Stimulated activated naive CD8-positive, alpha-beta T cell treated with anti-CD3 and anti-CD28 coated beads, Interleukin-15, amount 100 ng/mL, for 72 hours (primary cell): ENCODE measurements around the gene CKLF.
A peak's percentile ranks its signal among the peaks of the same experiment; 100 is the strongest.
"Not testable (repeated sequence)": the region's sequence is repeated elsewhere in the genome, so short reads cannot be mapped to it uniquely, and the experiment has no call there.

Experiments used
- ATAC-seq: fragments of 150-1000 bp; cut with Tn5 transposase; 2 replicates; pipeline ENCODE4 v1.10.0; 2021; ENCODE audit warnings: mild to moderate bottlenecking, moderate library complexity
- DNase-seq, 2 donors: peaks; one replicate each; pipeline ENCODE4 v3.0.0; 2021 to 2022
- H3K27ac Mint-ChIP-seq, 2 donors: one replicate each; pipeline ENCODE4 v1.8.0; 2022; ENCODE audit warnings: mild to moderate bottlenecking in 2 of 2, mixed read lengths in 2 of 2, moderate library complexity in 2 of 2
- H3K27me3 Mint-ChIP-seq: one replicate; pipeline ENCODE4 v1.8.0; 2022; ENCODE audit warnings: mixed read lengths
- H3K4me1 Mint-ChIP-seq: one replicate; pipeline ENCODE4 v1.8.0; 2022; ENCODE audit warnings: mild to moderate bottlenecking, mixed read lengths
- H3K4me3 Mint-ChIP-seq, 2 donors: one replicate each; pipeline ENCODE4 v1.8.0; 2022; ENCODE audit warnings: mild to moderate bottlenecking in 2 of 2, mixed read lengths in 2 of 2, moderate library complexity in 1 of 2
- H3K9me3 Mint-ChIP-seq, 2 donors: one replicate each; pipeline ENCODE4 v1.8.0; 2022; ENCODE audit warnings: mixed read lengths in 2 of 2

Gene CKLF

GRCh38 chr16:66548868-66549267, 3.5 kb upstream of the CKLF start:
- H3K4me3 Mint-ChIP-seq, result peak overlapping the region; percentile 69 to 75
- no peak for DNase-seq
- peaks cover 64% of the 10 kb centered on the region for H3K4me1 Mint-ChIP-seq
- H3K9me3 Mint-ChIP-seq, result no peaks in the 10 kb centered on the region
- ATAC-seq, result no peak
- H3K27me3 Mint-ChIP-seq, result no peaks in the 10 kb centered on the region
- peak overlapping the region in 1 of 2 donors; percentile 89 for H3K27ac Mint-ChIP-seq

- DNase-seq (peak; percentile 70 to 82), ATAC-seq (peak; percentile 75)
- Mint-ChIP-seq H3K9me3 (no peaks in the 10 kb centered on the region), H3K27me3 (no peaks in the 10 kb centered on the region), H3K4me3 (peak within 1 kb of the TSS; percentile 87 to 90), H3K27ac (peak within 1 kb of the TSS; percentile 89 to 97), H3K4me1 (peaks cover 64% of the 10 kb centered on the region)
These were observed 2.9 kb upstream of the CKLF start, which contains the start of gene TK2 for GRCh38 chr16:66549284-66550131. Gene TK2, minus strand, starts transcription at chr16:66550122. Its CDS starts 61 bp downstream, at chr16:66550061.

GRCh38 chr16:66551348-66551759, 1.0 kb upstream of the CKLF start:
- peaks cover 82% of the 10 kb centered on the region for H3K4me1 Mint-ChIP-seq
- H3K27ac Mint-ChIP-seq, result peak overlapping the region; percentile 43 to 95
- DNase-seq (peak; percentile 51 to 68), ATAC-seq (peak; percentile 48)
- H3K9me3 Mint-ChIP-seq, result no peaks in the 10 kb centered on the region
- peak overlapping the region; percentile 87 to 91 for H3K4me3 Mint-ChIP-seq
- no peaks in the 10 kb centered on the region for H3K27me3 Mint-ChIP-seq

- peak; percentile 5 for ATAC-seq
- H3K4me3 Mint-ChIP-seq, result peak overlapping the region; percentile 87 to 91
These were observed 539 bp upstream of the CKLF start for GRCh38 chr16:66551788-66552285.

GRCh38 chr16:66553223-66553622, 847 bp downstream of the CKLF start:
- H3K4me3 Mint-ChIP-seq, result peak overlapping the region; percentile 87 to 91
- H3K9me3 Mint-ChIP-seq, result no peaks in the 10 kb centered on the region
- peak overlapping the region; percentile 95 to 97 for H3K27ac Mint-ChIP-seq
- no peak for ATAC-seq
- H3K27me3 Mint-ChIP-seq, result no peaks in the 10 kb centered on the region
- H3K4me1 Mint-ChIP-seq, result peaks cover 75% of the 10 kb centered on the region
- DNase-seq, result no peak

More at GRCh38 chr16:66551788-66552285, 539 bp upstream of the CKLF start:
- Mint-ChIP-seq H3K9me3 (no peaks in the 10 kb centered on the region), H3K27me3 (no peaks in the 10 kb centered on the region), H3K4me1 (peaks cover 82% of the 10 kb centered on the region), H3K27ac (peak overlapping the region; percentile 95 to 97)
- DNase-seq, result no peak

GRCh38 chr16:66554021-66554420, 1.6 kb downstream of the CKLF start:
- Mint-ChIP-seq H3K4me3 (peak overlapping the region; percentile 87 to 91), H3K9me3 (no peaks in the 10 kb centered on the region), H3K4me1 (peaks cover 70% of the 10 kb centered on the region), H3K27me3 (no peaks in the 10 kb centered on the region), H3K27ac (peak overlapping the region in 1 of 2 donors; percentile 77)
- ATAC-seq, result no peak
- no peak for DNase-seq

GRCh38 chr16:66554495-66554894, 2.1 kb downstream of the CKLF start:
- no peak for DNase-seq
- Mint-ChIP-seq H3K27me3 (no peaks in the 10 kb centered on the region), H3K4me1 (peaks cover 68% of the 10 kb centered on the region), H3K27ac (peak overlapping the region in 1 of 2 donors; percentile 3), H3K9me3 (no peaks in the 10 kb centered on the region), H3K4me3 (peak overlapping the region; percentile 87 to 91)
- no peak for ATAC-seq

GRCh38 chr16:66560107-66560506, 7.7 kb downstream of the CKLF start:
- peaks cover 68% of the 10 kb centered on the region for H3K4me1 Mint-ChIP-seq
- no peaks in the 10 kb centered on the region for H3K9me3 Mint-ChIP-seq
- no peaks in the 10 kb centered on the region for H3K27me3 Mint-ChIP-seq
- H3K4me3 Mint-ChIP-seq, result no peak overlapping the region
- peak overlapping the region in 1 of 2 donors; percentile 0 for H3K27ac Mint-ChIP-seq
- DNase-seq, result no peak
- no peak for ATAC-seq

- H3K27ac Mint-ChIP-seq, result peak overlapping the region in 1 of 2 donors; percentile 1
- DNase-seq, result no peak
- no peaks in the 10 kb centered on the region for H3K27me3 Mint-ChIP-seq
- H3K4me1 Mint-ChIP-seq, result peaks cover 60% of the 10 kb centered on the region
- no peaks in the 10 kb centered on the region for H3K9me3 Mint-ChIP-seq
- no peak for ATAC-seq
- no peak overlapping the region for H3K4me3 Mint-ChIP-seq
These were observed 9.2 kb downstream of the CKLF start for GRCh38 chr16:66561381-66562080.

- no peak for DNase-seq
- no peaks in the 10 kb centered on the region for H3K9me3 Mint-ChIP-seq
- no peaks in the 10 kb centered on the region for H3K27me3 Mint-ChIP-seq
- no peak for ATAC-seq
- no peak overlapping the region for H3K27ac Mint-ChIP-seq
- no peak overlapping the region for H3K4me3 Mint-ChIP-seq
- H3K4me1 Mint-ChIP-seq, result peaks cover 59% of the 10 kb centered on the region
These were observed 10.0 kb downstream of the CKLF start for GRCh38 chr16:66562409-66562808.

- DNase-seq (no peak), ATAC-seq (no peak)
- Mint-ChIP-seq H3K9me3 (no peaks in the 10 kb centered on the region), H3K27me3 (no peaks in the 10 kb centered on the region), H3K4me3 (no peak overlapping the region), H3K4me1 (peaks cover 61% of the 10 kb centered on the region), H3K27ac (no peak overlapping the region)
These were observed 10.6 kb downstream of the CKLF start for GRCh38 chr16:66562986-66563385.

- peak overlapping the region in 1 of 2 donors; percentile 42 for H3K27ac Mint-ChIP-seq
- no peak for DNase-seq
- peak; percentile 92 for ATAC-seq
- peak overlapping the region in 1 of 2 donors; percentile 0 for H3K4me3 Mint-ChIP-seq
- no peaks in the 10 kb centered on the region for H3K27me3 Mint-ChIP-seq
- no peaks in the 10 kb centered on the region for H3K9me3 Mint-ChIP-seq
- H3K4me1 Mint-ChIP-seq, result peaks cover 63% of the 10 kb centered on the region
These were observed 11.4 kb downstream of the CKLF start for GRCh38 chr16:66563574-66564334.

- Mint-ChIP-seq H3K27ac (no peak within 1 kb of the TSS), H3K4me3 (no peak within 1 kb of the TSS), H3K4me1 (peaks cover 42% of the 10 kb centered on the region), H3K9me3 (no peaks in the 10 kb centered on the region), H3K27me3 (no peaks in the 10 kb centered on the region)
- ATAC-seq, result no peak
- DNase-seq, result no peak
These were observed 13.9 kb downstream of the CKLF start, which contains the start of gene CMTM1 for GRCh38 chr16:66566051-66566901. Gene CMTM1, plus strand, starts transcription at chr16:66566439. Its CDS starts 75 bp downstream, at chr16:66566514.

- H3K27ac Mint-ChIP-seq, result peak overlapping the region; percentile 21 to 69
- not testable (repeated sequence) for DNase-seq, H3K27me3 Mint-ChIP-seq, ATAC-seq, H3K9me3 Mint-ChIP-seq, H3K4me3 Mint-ChIP-seq
- H3K4me1 Mint-ChIP-seq, result peaks cover 36% of the 10 kb centered on the region
These were observed 14.9 kb downstream of the CKLF start for GRCh38 chr16:66567270-66567669.
